HG03139 (cell line): ENCODE measurements around the gene HLCS.
"Not testable (repeated sequence)": the region's sequence is repeated elsewhere in the genome, so short reads cannot be mapped to it uniquely, and the experiment has no call there.

Experiments
- ATAC-seq: cut with Tn5 transposase; IDR thresholded peaks from one replicate; pipeline ENCODE4 v1.9.1; 2021; ENCODE audit not compliant: unreplicated experiment

HLCS gene

DNA sequence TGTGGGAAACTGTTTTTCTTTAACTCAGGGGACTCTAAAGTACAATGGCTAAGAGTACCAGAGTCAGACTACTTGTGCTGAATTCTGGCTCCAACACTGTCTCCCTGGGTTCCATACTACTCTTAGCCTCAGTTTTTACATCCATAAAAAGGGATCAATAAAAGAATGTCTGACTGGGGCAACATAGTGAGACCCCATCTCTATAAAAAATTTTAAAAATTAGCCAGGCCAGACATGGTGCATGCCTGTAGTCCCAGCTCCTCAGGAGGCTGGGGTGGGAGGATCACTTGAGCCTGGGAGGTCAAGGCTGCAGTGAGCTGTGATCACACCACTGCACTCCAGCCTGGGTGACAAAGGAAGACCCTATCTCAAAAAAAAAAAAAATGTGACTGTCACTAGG lies 150.4 kb downstream of the HLCS start:
- not testable (repeated sequence) for ATAC-seq

GRCh38 chr21:36815284-36815683 lies 151.2 kb downstream of the HLCS start:
- no peak for ATAC-seq

- ATAC-seq: no peak
Measured at GRCh38 chr21:36813052-36813451, 153.4 kb downstream of the HLCS start.

DNA sequence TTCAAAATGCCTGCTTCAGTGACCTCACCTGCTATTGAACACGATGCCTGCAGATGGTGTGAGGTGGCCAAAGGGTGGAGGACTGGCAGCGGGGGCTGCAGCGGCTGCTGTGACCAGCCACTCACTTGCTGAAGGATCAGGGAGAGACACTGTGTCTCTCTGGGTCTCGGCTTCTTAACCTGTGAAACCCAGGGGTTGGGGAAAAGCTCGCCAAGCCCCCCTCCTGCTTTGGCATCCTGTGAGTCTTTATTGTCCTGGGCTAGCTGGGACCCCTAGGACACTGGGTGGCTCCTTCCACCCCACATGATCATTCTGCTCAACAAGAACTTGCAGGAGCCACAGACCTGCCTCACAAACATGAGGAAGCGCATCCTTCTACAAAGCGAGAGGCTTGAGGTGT lies 154.7 kb downstream of the HLCS start:
- ATAC-seq: no peak

DNA sequence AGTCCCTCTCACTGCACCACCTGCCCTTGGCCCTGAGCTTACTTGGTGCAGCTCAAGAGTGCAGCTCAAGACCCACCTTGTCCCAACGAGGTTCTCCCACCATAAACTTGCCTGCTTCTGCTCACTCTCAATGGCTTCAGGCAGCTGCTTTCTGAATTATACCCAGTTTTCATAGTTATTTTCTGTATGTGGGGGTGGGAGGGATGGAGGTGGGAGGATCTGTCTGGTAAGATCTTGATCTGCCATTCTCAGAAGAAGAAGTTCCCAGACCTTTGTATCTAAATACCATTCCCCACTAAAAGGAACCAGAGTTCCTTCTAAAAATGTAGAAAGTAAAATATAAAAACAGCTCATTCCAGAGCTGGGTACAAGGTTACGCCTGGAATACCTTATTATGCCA lies 156.0 kb downstream of the HLCS start:
- no peak for ATAC-seq

GRCh38 chr21:36807422-36807928 lies 159.0 kb downstream of the HLCS start:
- ATAC-seq: no peak

DNA sequence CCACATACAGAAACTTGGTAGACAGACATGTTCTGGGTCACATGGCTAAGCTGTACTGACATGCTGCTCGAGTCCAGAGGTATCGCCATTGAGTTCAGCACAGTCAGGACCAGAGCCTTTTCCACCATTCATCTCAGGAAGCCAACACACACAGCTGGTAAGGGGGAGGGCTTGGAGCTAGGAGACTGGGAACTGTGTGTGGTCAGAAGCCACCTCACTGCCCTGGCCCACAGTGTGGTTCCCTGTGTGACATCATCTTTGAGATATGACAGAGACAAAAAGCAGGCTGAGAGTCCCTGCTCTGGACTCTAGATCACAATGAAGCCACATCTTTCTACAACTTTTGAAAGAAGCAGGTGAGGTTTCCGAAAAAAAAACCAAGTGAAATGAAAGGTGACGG lies 160.4 kb downstream of the HLCS start:
- ATAC-seq: no peak

GRCh38 chr21:36804874-36805611 lies 161.4 kb downstream of the HLCS start:
- no peak for ATAC-seq

GRCh38 chr21:36803816-36804439 lies 162.5 kb downstream of the HLCS start:
- ATAC-seq: no peak

- no peak for ATAC-seq
Measured at GRCh38 chr21:36803051-36803645, 163.3 kb downstream of the HLCS start.

- ATAC-seq: no peak
Measured at GRCh38 chr21:36800734-36801133, 165.7 kb downstream of the HLCS start.

DNA sequence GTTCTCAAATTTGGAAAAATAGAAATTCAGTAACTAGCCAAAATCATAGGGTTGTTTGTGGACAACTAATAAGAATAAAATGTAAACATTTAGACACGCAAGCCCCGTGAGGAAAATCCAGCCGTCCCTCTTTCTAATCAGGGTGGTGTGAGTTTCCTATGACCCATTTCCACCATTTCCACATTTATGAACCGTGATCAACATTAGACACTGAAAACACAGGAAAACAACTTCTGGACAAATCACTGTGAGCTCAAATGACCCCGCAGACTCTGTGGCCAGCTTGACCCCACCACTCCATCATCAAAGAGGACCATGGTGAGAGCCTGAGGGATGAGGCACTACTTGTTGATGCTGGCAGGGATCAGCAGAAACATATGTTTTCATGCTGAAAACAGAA lies 166.6 kb downstream of the HLCS start:
- no peak for ATAC-seq

DNA sequence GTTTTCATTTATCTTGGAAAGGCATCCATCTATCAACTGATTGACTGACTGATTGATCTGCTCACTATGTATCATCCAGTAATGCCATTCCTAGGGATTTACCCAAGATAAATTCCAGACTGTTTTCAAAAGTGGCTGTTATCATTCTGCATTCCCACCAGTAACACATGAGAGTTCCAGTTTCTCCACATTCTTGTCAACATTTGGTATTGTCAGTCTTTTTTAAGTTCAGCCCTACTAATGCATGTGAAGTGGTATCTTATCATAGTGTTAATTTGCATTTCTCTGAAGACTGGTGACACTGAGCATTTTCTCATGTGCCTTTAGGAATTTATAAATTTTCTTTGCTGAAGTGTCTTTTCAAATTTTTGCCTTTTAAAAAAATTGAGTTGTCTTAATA lies 168.0 kb downstream of the HLCS start:
- no peak for ATAC-seq

GRCh38 chr21:36796070-36796469 lies 170.4 kb downstream of the HLCS start:
- ATAC-seq: no peak

GRCh38 chr21:36792505-36792967 lies 173.9 kb downstream of the HLCS start:
- no peak for ATAC-seq

GRCh38 chr21:36791695-36792470 lies 174.6 kb downstream of the HLCS start:
- ATAC-seq: no peak

GRCh38 chr21:36791180-36791579 lies 175.3 kb downstream of the HLCS start:
- no peak for ATAC-seq

DNA sequence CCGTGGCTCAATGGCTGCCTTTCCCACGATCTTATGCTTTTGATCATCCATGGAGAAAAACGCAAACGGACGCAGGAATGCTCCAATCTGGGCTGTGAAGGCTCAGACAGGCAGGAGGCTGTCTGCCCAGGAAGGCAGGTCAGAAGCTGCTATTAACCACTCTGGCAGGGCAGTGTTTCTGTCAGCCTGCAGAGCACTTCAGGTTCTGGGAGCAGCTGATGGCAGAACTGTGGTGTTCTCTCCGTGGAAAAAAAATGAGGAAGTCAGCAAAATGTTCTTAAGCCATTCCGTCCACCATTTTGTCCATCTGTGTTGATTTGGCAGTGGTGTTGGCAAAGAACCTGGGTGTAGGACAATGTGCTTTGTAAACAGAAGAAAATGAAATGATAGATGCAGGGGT lies 175.9 kb downstream of the HLCS start:
- no peak for ATAC-seq

GRCh38 chr21:36788120-36788638 lies 178.3 kb downstream of the HLCS start:
- no peak for ATAC-seq

GRCh38 chr21:36786186-36786585 lies 180.3 kb downstream of the HLCS start:
- ATAC-seq: no peak

- no peak for ATAC-seq
Measured at GRCh38 chr21:36785615-36786014, 180.9 kb downstream of the HLCS start.
